IMR-90 (cell line): ENCODE measurements around the gene MYO9A. TPM values are rescaled to one million over a fixed set of nuclear protein-coding genes. Genes with fewer than 3 reads are reported as not detected.

Experiments
- ATAC-seq: fragments of 200-7000 bp; cut with Tn5 transposase; 2 replicates; pipeline ENCODE4 v1.9.1; 2020; ENCODE audit warnings: low read depth, mild to moderate bottlenecking, moderate library complexity
- BruUV-seq: library from RNA; stranded (reverse); fragments of 400-500 nt; replicated peaks from 2 replicates; lab custom pipeline; 2021; lab: Mats Ljungman, UMichigan
- CTCF ChIA-PET: fragments of 300-600 bp; formaldehyde crosslinking; extraction: SDS; loops from one replicate; lab custom pipeline; 2021; ENCODE audit warnings: antibody characterized with exemption; lab: Yijun Ruan, JAX
- POLR2A ChIA-PET: fragments of 300-600 bp; sonication (Branson Sonifier 250); formaldehyde crosslinking; loops from one replicate; lab custom pipeline; 2022; ENCODE audit warnings: antibody characterized with exemption; ENCODE audit not compliant: unreplicated experiment; lab: Charles Lee
- DNase-seq: peaks from one replicate; pipeline ENCODE4 v3.0.0; 2013
- H2AFZ ChIP-seq: replicated peaks from 2 replicates; pipeline ENCODE3; 2013; ENCODE audit warnings: low read length, mild to moderate bottlenecking; ENCODE audit not compliant: poor library complexity
- H2AK5ac ChIP-seq: 2 replicates; pipeline ENCODE4 v1.6.1; 2013; ENCODE audit warnings: low read depth, low read length, inconsistent platforms
- H2AK9ac ChIP-seq: replicated peaks from 2 replicates; pipeline ENCODE3; 2013; ENCODE audit warnings: mild to moderate bottlenecking, low read depth, low read length, moderate library complexity; ENCODE audit not compliant: poor library complexity
- H2BK120ac ChIP-seq: 2 replicates; pipeline ENCODE4 v1.6.1; 2013; ENCODE audit warnings: low read depth, low read length, inconsistent platforms
- H2BK15ac ChIP-seq: 3 replicates; pipeline ENCODE4 v1.6.1; 2013; ENCODE audit warnings: low read depth, low read length, inconsistent platforms
- H2BK20ac ChIP-seq: 2 replicates; pipeline ENCODE4 v1.6.1; 2013; ENCODE audit warnings: low read depth, mild to moderate bottlenecking, inconsistent platforms, low read length, moderate library complexity
- H2BK5ac ChIP-seq: 2 replicates; pipeline ENCODE4 v1.6.1; 2013; ENCODE audit warnings: mild to moderate bottlenecking, low read depth, low read length, inconsistent platforms; ENCODE audit not compliant: poor library complexity, severe bottlenecking
- H3K14ac ChIP-seq: replicated peaks from 2 replicates; pipeline ENCODE4 v1.6.1; 2013; ENCODE audit warnings: low read depth, low read length, inconsistent platforms
- H3K18ac ChIP-seq: 2 replicates; pipeline ENCODE4 v1.6.1; 2013; ENCODE audit warnings: low read depth, low read length, control low read depth
- H3K23ac ChIP-seq: 2 replicates; pipeline ENCODE4 v1.6.1; 2013; ENCODE audit warnings: low read depth, low read length, inconsistent platforms
- H3K27ac ChIP-seq: 2 replicates; pipeline ENCODE4 v1.5.1; 2013; ENCODE audit warnings: mild to moderate bottlenecking, control low read depth, low read length; ENCODE audit not compliant: insufficient read depth
- H3K27me3 ChIP-seq: 2 replicates; pipeline ENCODE4 v1.6.1; 2013; ENCODE audit warnings: low read length; ENCODE audit not compliant: control insufficient read depth, insufficient read depth
- H3K36me3 ChIP-seq: 2 replicates; pipeline ENCODE4 v1.6.1; 2013; ENCODE audit warnings: low read length, mixed read lengths; ENCODE audit not compliant: control insufficient read depth, insufficient read depth
- H3K4ac ChIP-seq: 2 replicates; pipeline ENCODE4 v1.6.1; 2013; ENCODE audit warnings: low read depth, low read length, inconsistent platforms
- H3K4me1 ChIP-seq: 2 replicates; pipeline ENCODE4 v1.6.1; 2013; ENCODE audit warnings: low read length, mixed read lengths; ENCODE audit not compliant: control insufficient read depth, insufficient read depth
- H3K4me2 ChIP-seq: 2 replicates; pipeline ENCODE4 v1.6.1; 2013; ENCODE audit warnings: low read depth, mild to moderate bottlenecking, control low read depth, low read length, moderate library complexity
- H3K4me3 ChIP-seq: 2 replicates; pipeline ENCODE4 v1.5.1; 2013; ENCODE audit warnings: low read depth, mild to moderate bottlenecking, control low read depth, low read length, moderate library complexity; ENCODE audit not compliant: insufficient read depth
- H3K56ac ChIP-seq: 2 replicates; pipeline ENCODE4 v1.6.1; 2013; ENCODE audit warnings: low read length, inconsistent platforms; ENCODE audit not compliant: insufficient read depth; ENCODE audit errors: extremely low read depth
- H3K79me1 ChIP-seq, 2 experiments: 2 replicates each; pipeline ENCODE4 v1.6.1; 2013; ENCODE audit warnings: low read length in 2 of 2, inconsistent platforms in 1 of 2, low read depth in 1 of 2
- H3K9ac ChIP-seq: 2 replicates; pipeline ENCODE4 v1.6.1; 2013; ENCODE audit warnings: low read depth, low read length, control low read depth
- H3K9me1 ChIP-seq: 2 replicates; pipeline ENCODE4 v1.6.1; 2013; ENCODE audit warnings: low read length, inconsistent platforms; ENCODE audit not compliant: insufficient read depth
- H3K9me3 ChIP-seq: 2 replicates; pipeline ENCODE4 v1.6.1; 2013; ENCODE audit warnings: low read length; ENCODE audit not compliant: control insufficient read depth, insufficient read depth
- H4K20me1 ChIP-seq: 2 replicates; pipeline ENCODE4 v1.6.1; 2013; ENCODE audit warnings: low read length, inconsistent platforms; ENCODE audit not compliant: insufficient read depth
- H4K5ac ChIP-seq: 2 replicates; pipeline ENCODE4 v1.6.1; 2013; ENCODE audit warnings: mild to moderate bottlenecking, low read depth, low read length, control low read depth
- H4K8ac ChIP-seq, 2 experiments: 2 replicates each; pipeline ENCODE4 v1.6.1; 2013; ENCODE audit warnings: low read depth in 2 of 2, low read length in 2 of 2, control low read depth in 1 of 2, inconsistent platforms in 1 of 2
- H4K91ac ChIP-seq: 2 replicates; pipeline ENCODE4 v1.6.1; 2013; ENCODE audit warnings: low read depth, low read length, inconsistent platforms; ENCODE audit not compliant: insufficient read depth
- BHLHE40 ChIP-seq: fragments of 150-350 bp; IDR thresholded peaks from 2 replicates; pipeline ENCODE4 v1.6.1; 2016; ENCODE audit warnings: mild to moderate bottlenecking, low read depth, low read length
- CEBPB ChIP-seq: IDR thresholded peaks from 2 replicates; pipeline ENCODE4 v1.6.1; 2012; ENCODE audit warnings: low read depth, low read length, improper control_type of control experiment
- CHD1 ChIP-seq: IDR thresholded peaks from 2 replicates; pipeline ENCODE4 v1.6.1; 2012; ENCODE audit warnings: low read depth, low read length, improper control_type of control experiment
- ELK1 ChIP-seq: fragments of 150-350 bp; IDR thresholded peaks from 2 replicates; pipeline ENCODE4 v1.6.1; 2016; ENCODE audit warnings: low read depth, mild to moderate bottlenecking, low read length, moderate library complexity, borderline replicate concordance
- FOS ChIP-seq: fragments of 150-350 bp; IDR thresholded peaks from 2 replicates; pipeline ENCODE4 v1.6.1; 2016; ENCODE audit warnings: low read depth, low read length
- MAZ ChIP-seq: IDR thresholded peaks from 2 replicates; pipeline ENCODE4 v1.6.1; 2012; ENCODE audit warnings: low read depth, mild to moderate bottlenecking, low read length, improper control_type of control experiment, moderate library complexity, borderline replicate concordance
- MXI1 ChIP-seq: IDR thresholded peaks from 2 replicates; pipeline ENCODE4 v1.6.1; 2012; ENCODE audit warnings: low read depth, mild to moderate bottlenecking, low read length, moderate library complexity, borderline replicate concordance
- NFE2L2 ChIP-seq: fragments of 150-350 bp; IDR thresholded peaks from 2 replicates; pipeline ENCODE4 v1.6.1; 2016; ENCODE audit warnings: low read depth, mild to moderate bottlenecking, low read length
- POLR2A ChIP-seq: IDR thresholded peaks from 2 replicates; pipeline ENCODE4 v1.6.1; 2012; ENCODE audit warnings: mild to moderate bottlenecking, low read depth, low read length
- RAD21 ChIP-seq: IDR thresholded peaks from 2 replicates; pipeline ENCODE4 v1.6.1; 2012; ENCODE audit warnings: low read length, improper control_type of control experiment
- RCOR1 ChIP-seq: IDR thresholded peaks from 2 replicates; pipeline ENCODE4 v1.6.1; 2012; ENCODE audit warnings: mild to moderate bottlenecking, low read length, improper control_type of control experiment; ENCODE audit not compliant: insufficient replicate concordance
- USF2 ChIP-seq: fragments of 150-350 bp; IDR thresholded peaks from 2 replicates; pipeline ENCODE4 v1.6.1; 2017; ENCODE audit warnings: mild to moderate bottlenecking, antibody characterized with exemption, low read length, low read depth
- WGBS, 2 experiments: methylation state at CpG; one replicate each; pipeline versions ENCODE4 v1.1.5 to v1.1.7; 2013; ENCODE audit warnings: missing lambda C conversion rate in 2 of 2; ENCODE audit not compliant: insufficient read length in 1 of 2; ENCODE audit errors: extremely low coverage in 2 of 2; 5-methylcytosine and 5-hydroxymethylcytosine counted together
- dilution Hi-C: fragments of 300-500 bp; cut with HindIII; formaldehyde crosslinking; loops from one replicate; pipeline ENCODE4 v1.14.3; 2018; ENCODE audit warnings: low sequenced_read_pairs; ENCODE audit not compliant: unreplicated experiment
- in situ Hi-C: fragments of 300-500 bp; cut with MboI; formaldehyde crosslinking; loops from 3 replicates; pipeline ENCODE4 v1.14.3; 2019; ENCODE audit warnings: low sequenced_read_pairs, inconsistent platforms, mixed read lengths
- intact Hi-C: fragments of 100-400 bp; cut with micrococcal nuclease; formaldehyde crosslinking; loops from 2 replicates; pipeline ENCODE4 v1.10.0; 2022
- polyA plus RNA-seq, 3 experiments: library from polyadenylated mRNA; depleted of rRNA; stranded (reverse); fragments of >200 nt; gene quantifications; 2 replicates each; pipeline ENCODE4 v1.2.3, GENCODE V29; 2012; ENCODE audit warnings: low replicate concordance in 1 of 3
- total RNA-seq: library from RNA; depleted of rRNA; stranded (reverse); fragments of >200 nt; gene quantifications from 2 replicates; pipeline ENCODE4 v1.2.3, GENCODE V29; 2012

Gene MYO9A
- total and polyA plus RNA-seq, 2 of the 4 experiments (the other 2 are of a cell fraction), result 6.0 to 49.5 TPM

- Histone ChIP-seq H3K18ac (no peak overlapping the region), H2BK15ac (no peak overlapping the region), H4K5ac (no peak overlapping the region), H3K56ac (no peak overlapping the region), H4K20me1 (no peaks in the 10 kb centered on the region), H3K9ac (no peak overlapping the region), H3K23ac (peak overlapping the region; percentile 53; the same call in 1 of the 2 replicates), H3K4me3 (no peak overlapping the region), H3K9me3 (no peaks in the 10 kb centered on the region), H2BK20ac (no peak overlapping the region), H2BK5ac (no peak overlapping the region), H2AFZ (peak overlapping the region; percentile 97), H2AK5ac (0 out of 2 replicates have a peak overlapping the region, but pooled peaks have one; percentile 7), H3K4me2 (peak overlapping the region; percentile 86), H2BK120ac (no peak overlapping the region), H3K79me1 (no peaks in the 10 kb centered on the region), H3K9me1 (no peaks in the 10 kb centered on the region), H2AK9ac (peak overlapping the region; percentile 55), H3K14ac (no peak overlapping the region; the same call in 1 of the 2 replicates), H3K4me1 (peaks cover 8% of the 10 kb centered on the region; the same call in 1 of the 2 replicates), H4K8ac (no peak overlapping the region), H3K27me3 (no peaks in the 10 kb centered on the region), H3K36me3 (no peaks in the 10 kb centered on the region), H3K27ac (no peak overlapping the region), H4K91ac (no peak overlapping the region), H3K4ac (no peak overlapping the region)
- TF ChIP-seq FOS, result no peak
- no peak for TF ChIP-seq POLR2A
- TF ChIP-seq RCOR1, result no peak
- TF ChIP-seq USF2, result no peak
- TF ChIP-seq RAD21, result no peak
- TF ChIP-seq CEBPB, result no peak
- no peak for TF ChIP-seq MAZ
- TF ChIP-seq CHD1, result no peak
- TF ChIP-seq MXI1, result no peak
- no peak for TF ChIP-seq ELK1
- TF ChIP-seq NFE2L2, result no peak
- TF ChIP-seq BHLHE40, result no peak
- dilution Hi-C loops (no loop called here), intact Hi-C loops (loop anchor here (5.0 to 10.0 kb wide), 2 partner anchors 310 to 498 kb away; no protein-coding TSS in a partner anchor), in situ Hi-C loops (loop anchor here (5.0 to 10.0 kb wide), 2 partner anchors 408 to 700 kb away; no protein-coding TSS in a partner anchor)
- WGBS, 2 experiments, result 60% methylated on average over 3 of the region's 14 CpGs; no CpG with 5 or more reads in 1 of the 2 experiments
- ATAC-seq (peak; percentile 6), DNase-seq (peak; percentile 6)
- ChIA-PET CTCF (interaction anchor here (0.8 kb wide), 2 partner anchors 8 to 402 kb away, joined by 3 to 4 read pairs; no protein-coding TSS in a partner anchor), POLR2A (no interaction called here)
- no TSS peak for BruUV-seq
Observed at GRCh38 chr15:72155003-72155621, 37.2 kb upstream of the MYO9A start.
